Tibial nerve (tissue), 3 donors: ENCODE measurements around the gene RNF208.

Experiments used
- POLR2A ChIP-seq, 2 donors: fragments of 450-650 bp; IDR thresholded peaks; one replicate each; pipeline ENCODE4 v1.6.1; 2017; ENCODE audit warnings: antibody characterized with exemption in 2 of 2, mild to moderate bottlenecking in 2 of 2, moderate library complexity in 2 of 2
- TF ChIP-seq, protein P1 (sequence below), 5 experiments: fragments of 200-600 bp in 3 of 5; fragments of 450-650 bp in 2 of 5; sonication (generic) in 3 of 5; IDR thresholded peaks; one replicate each; pipeline ENCODE4 v1.5.1; 2016 to 2019; ENCODE audit warnings: antibody characterized with exemption in 5 of 5, mild to moderate bottlenecking in 3 of 5, moderate library complexity in 2 of 5

DNA sequence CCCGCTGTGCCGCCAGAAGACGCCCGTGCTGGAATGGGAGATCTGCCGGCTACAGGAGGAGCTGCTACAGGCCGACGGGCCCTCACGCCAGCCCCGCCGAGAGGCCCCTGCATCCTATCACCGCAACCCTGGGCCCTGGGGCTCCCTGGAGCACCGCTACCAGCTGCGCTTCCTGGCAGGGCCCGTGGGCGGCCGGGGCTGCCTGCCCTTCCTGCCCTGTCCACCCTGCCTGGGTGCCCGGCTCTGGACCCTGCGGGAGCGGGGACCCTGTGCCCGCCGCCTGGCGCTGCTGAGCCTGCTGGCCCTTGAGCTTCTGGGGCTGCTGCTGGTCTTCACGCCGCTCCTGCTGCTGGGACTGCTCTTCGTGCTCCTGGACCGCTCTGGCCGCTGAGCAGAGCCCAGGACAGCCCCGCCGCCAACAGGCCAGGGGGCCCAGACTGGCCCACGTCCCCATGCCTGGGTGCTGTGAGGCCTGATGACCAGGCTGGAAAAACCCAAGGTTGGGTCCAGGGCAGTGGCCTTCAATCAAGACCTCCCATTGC, 3.8 kb downstream of the RNF208 start:
- TF ChIP-seq, protein P1, sequence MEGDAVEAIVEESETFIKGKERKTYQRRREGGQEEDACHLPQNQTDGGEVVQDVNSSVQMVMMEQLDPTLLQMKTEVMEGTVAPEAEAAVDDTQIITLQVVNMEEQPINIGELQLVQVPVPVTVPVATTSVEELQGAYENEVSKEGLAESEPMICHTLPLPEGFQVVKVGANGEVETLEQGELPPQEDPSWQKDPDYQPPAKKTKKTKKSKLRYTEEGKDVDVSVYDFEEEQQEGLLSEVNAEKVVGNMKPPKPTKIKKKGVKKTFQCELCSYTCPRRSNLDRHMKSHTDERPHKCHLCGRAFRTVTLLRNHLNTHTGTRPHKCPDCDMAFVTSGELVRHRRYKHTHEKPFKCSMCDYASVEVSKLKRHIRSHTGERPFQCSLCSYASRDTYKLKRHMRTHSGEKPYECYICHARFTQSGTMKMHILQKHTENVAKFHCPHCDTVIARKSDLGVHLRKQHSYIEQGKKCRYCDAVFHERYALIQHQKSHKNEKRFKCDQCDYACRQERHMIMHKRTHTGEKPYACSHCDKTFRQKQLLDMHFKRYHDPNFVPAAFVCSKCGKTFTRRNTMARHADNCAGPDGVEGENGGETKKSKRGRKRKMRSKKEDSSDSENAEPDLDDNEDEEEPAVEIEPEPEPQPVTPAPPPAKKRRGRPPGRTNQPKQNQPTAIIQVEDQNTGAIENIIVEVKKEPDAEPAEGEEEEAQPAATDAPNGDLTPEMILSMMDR (IDR thresholded peaks at IDR 0.05): no peak
- TF ChIP-seq POLR2A (IDR thresholded peaks at IDR 0.05): no peak
